Ishikawa (cell line): ENCODE data around the gene GDPD4.

Experiments used
- CEBPB ChIP-seq: IDR thresholded peaks from 2 replicates; pipeline ENCODE4 v1.6.1; 2012
- MAX ChIP-seq: IDR thresholded peaks from 2 replicates; pipeline ENCODE4 v1.6.1; 2012
- RAD21 ChIP-seq: IDR thresholded peaks from 2 replicates; pipeline ENCODE4 v1.6.1; 2012; ENCODE audit warnings: low read depth

- no peak for TF ChIP-seq MAX
- TF ChIP-seq CEBPB, result no peak
- TF ChIP-seq RAD21, result no peak
These were observed 102.2 kb downstream of the GDPD4 start for GRCh38 chr11:77199137-77199745.
